HG03025 (cell line): ENCODE results near the gene NDUFS7.

Experiments
- ATAC-seq: cut with Tn5 transposase; IDR thresholded peaks from one replicate; pipeline ENCODE4 v1.9.1; 2021; ENCODE audit warnings: mild to moderate bottlenecking, moderate library complexity; ENCODE audit not compliant: unreplicated experiment, low FRiP score

NDUFS7 gene

DNA sequence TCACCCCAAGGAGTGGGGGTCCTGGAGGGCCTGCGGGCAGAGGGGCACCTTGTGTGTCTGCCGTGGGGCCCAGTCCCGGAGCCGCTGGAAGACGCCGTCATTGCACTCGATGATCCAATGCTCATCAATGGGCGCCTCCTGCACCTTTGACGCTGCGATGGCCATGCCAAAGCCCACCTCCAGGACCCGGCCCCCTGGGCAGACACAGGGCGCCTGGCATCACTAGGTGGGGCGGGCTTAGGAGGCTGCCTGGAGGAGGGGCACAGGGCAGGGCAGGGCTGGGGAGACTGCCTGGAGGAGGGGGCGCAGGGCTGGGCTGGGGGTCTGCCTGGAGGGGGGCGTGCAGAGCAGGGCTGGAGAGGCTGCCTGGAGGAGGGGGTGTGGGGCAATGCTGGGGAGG, 16.0 kb downstream of the NDUFS7 start:
- ATAC-seq = no peak

DNA sequence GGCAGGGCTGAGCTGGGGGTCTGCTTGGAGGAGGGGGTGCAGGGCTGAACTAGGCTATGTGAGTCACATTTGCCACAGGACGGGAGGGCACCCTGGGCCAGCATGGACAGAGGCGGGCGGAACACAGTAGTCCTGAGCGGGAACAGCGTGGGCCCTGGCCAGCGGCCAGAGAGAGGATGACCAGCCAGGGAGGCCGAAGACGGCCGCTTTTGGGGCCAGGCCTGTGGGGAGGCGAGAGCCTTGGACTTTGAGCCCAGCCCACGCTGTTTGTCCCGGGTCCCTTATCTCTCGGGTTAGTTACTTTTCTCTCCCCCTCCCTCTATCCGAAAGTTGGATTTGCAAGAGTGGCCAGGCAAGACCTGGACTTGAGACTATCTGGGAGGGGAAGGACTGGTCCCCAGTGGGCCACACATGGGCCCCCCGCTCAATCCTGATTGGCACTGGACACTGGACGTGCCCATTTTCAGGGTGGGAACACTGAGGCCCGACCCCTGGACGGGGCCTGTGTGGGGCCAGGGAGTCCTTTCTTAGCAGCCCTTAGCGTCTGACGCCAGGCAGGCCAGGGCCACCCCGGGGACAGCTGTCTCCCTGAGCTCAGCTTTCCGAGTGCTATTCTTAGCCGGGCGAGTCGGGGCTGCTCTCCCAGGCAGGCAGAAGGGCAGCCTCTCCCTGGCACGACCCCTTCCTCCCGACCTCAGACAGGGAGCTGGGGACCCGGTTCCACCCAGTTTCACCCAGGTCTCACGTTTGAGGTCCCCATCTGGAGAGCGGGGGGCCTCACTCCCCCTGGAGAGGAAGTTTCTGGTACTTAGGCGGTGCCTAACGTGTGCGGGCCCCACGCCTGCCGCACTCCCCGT, 16.8 kb downstream of the NDUFS7 start:
- no peak for ATAC-seq

DNA sequence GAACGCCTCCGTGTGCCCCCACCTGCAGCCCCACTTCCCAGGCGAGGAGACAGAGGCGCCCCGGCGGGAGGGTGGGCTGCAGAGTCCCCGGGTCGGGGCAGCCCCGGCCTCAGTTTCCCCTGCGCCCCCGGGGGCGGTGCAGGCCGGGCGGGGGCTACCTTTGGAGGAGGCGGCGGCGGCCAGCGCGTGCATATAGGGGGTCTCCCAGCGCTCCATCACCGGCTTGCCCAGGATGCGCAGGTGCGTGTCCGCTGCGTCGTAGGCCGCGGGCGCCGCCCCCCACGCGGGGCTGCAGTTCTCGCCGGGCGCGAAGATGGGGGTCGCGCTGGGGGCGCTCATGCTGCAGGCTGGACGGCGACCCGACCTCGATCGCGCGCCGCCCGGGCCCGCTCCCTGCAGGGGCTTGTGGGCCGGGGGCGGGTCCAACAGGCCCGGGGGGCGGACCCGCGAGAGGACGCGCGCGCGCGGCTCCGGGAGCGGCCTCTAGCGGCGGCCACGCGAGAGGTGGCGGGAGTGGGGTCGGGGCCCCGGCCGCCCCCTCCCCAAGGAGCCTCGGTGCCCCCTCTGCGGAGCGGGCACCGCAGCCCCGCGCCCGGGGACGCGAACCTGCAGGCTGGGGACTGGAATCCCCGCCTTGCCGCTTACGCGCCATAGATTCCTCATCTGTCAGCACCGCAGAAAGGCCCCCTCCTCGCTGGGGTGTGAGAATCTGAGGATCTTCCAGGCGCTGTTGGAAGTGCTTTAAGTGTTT, 17.6 kb downstream of the NDUFS7 start, which contains the start of gene GAMT:
GAMT (minus strand) TSS at position 405 of the 751 bp plus-strand sequence; CDS start at position 339, 66 bp downstream.
- ATAC-seq = no peak

DNA sequence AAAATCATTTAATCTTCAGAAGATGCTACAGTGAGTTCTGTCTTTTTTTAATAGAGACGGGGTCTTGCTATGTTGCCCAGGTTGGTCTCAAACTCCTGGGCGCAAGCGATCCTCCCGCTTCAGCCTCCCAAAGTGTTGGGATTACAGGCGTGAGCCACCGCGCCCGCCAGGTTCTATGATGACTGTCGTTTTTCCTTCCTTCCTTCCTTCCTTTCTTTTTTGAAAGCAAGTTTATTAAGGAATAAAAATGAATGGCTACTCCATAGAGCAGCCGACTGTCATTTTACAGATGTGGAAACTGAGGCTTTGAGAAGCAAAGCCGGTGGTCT, 18.1 kb downstream of the NDUFS7 start:
- ATAC-seq = no peak

DNA sequence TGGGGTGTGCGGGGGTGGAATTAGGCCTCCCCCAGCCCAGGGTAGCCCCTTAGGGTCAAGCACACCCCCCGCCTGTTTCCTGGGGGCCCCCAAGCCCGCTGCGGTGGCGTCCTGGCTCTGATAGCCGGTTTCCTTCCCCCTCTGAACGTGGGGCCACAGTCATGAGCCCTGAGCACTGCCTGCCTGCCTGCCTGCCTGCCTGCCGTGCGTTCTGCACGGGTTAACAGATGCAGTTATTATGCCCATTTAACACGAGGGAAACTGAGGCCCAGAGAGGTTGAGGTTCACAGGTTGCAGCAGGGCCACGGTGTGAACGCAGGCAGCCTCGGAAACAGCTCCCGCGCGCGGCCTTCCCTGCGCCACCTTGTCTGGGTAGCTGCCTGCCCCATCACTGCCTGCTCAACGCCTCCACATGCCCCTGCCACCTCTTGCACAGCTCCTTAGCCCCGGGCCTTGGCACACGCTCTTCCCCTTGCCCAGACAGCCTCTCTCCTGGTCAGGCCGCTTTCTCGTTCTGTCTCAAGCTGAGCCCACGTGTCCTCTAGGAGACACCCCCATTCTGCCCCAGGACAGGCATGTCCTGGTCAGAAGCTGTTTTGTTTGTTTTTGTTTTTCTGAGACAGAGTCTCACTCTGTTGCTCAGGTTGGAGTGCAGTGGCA, 18.8 kb downstream of the NDUFS7 start:
- no peak for ATAC-seq

DNA sequence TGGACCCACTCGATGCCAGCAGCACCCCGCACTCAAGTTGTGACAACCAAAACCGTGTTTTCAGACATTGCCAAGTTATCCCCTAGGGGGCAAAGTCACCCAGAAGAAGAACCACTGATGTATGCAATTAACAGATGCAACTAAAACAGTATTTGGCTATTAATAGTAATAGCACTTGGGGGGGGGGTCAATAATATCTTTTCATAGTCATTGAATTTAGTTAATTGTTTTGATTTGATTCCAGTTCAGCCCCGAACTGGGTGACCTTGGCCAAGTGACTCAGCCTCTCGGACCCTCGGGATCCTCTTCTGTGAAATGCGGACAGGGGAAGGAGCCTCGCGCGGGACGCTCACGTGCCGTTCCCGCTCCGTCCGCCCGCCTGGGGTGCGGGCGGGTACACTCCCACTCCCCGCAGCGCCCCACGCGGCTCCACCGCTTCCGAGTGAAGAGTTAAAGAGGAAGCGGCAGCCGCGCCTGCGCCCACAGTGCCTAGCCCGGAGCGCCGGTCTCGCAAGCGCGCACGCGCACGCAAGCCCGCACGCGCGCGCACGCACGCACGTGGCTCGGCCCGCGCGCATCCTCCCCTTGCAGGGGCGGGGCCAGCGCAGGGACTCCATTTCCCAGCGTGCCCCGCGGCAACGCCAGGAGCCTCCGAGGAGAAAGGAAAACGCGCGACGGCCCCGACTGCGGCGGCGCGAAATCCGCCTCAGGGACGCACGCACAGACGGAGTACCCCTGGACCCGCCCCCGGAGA, 23.2 kb downstream of the NDUFS7 start:
- peak; percentile 66 for ATAC-seq

DNA sequence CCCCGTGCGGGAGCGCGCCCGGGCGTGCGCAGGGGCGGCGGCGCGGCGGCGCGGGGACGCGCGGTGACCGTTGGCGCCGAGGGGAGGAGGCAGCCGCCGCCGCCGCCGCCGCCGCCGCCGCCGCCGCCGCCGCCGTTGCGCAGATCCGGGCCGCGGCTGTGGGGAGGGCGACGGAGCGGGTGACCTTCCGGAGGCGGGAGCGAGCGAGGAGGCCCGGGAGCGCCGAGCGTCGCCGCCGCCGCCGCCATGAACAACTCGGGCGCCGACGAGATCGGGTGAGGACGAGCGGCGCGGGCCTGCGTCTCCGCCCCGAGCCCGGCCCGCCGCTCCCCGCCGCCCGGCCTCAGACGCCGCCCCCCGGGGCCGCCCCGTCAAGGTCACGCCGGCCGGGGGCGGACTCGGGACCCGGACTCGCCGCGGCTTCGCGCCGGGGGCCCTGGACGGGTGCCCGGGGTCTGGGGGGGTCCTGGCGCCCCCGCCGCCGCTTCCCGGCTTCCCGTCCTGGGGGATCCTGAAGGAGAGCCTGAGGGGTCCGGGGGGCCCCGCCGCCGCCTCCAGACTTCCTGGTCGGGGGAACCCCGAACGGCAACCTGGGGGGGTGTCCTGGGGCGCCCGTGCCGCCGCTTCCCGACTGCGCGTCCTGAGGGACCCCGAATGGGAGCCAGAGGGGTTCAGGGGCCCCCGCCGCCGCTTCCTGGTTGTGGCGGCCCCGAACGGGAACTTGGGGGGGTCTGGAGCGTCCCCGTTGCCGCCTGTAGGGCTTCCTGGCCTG, 24.0 kb downstream of the NDUFS7 start, which contains the start of gene DAZAP1:
DAZAP1 (plus strand) TSS at position 59 of the 772 bp plus-strand sequence; CDS start at position 247, 188 bp downstream.
- ATAC-seq = peak; percentile 16

DNA sequence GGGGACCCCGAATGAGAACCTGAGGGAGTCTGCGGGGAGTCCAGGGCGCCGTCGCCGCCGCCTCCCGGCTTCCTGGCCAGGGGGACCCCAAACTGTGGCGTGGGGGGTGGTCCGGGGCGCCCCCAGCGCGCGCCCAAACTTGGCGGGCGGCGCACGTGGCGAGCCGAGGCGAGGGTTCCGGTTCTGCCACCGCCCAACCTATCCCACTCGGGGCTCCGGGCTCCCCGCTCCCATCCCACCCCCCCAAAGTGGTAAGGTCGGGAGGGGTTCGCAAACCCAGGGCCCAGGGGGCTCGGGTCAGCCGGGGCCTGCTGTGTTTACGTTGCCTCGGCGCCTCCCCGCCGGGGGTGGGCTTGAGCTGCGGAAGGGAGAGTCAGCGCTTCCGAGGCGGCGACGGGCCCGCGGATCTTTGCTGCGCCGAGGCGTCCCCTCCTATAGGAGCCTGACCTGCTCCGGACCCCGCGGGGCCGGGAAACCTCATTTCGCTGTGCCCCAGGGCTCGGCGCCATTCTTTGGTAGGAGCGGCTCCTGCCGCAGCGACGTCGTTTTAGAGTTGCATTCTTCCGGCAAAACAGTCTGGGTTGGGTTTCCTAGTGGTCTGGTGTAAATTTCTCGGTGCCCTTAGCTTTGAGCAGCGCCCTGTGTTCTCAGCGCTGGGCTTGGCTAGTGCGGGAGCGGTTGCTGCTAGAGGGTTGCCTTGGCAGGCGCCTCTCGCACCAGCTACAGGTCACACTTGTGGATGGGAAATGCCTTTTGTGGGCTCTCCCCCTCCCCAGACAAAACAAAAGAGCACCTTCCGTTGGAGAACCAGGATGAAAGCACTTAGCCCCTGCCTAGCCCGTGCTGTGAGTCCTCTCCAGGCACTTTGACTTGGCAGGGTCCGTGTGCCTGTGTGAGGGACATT, 24.8 kb downstream of the NDUFS7 start:
- ATAC-seq = no peak

DNA sequence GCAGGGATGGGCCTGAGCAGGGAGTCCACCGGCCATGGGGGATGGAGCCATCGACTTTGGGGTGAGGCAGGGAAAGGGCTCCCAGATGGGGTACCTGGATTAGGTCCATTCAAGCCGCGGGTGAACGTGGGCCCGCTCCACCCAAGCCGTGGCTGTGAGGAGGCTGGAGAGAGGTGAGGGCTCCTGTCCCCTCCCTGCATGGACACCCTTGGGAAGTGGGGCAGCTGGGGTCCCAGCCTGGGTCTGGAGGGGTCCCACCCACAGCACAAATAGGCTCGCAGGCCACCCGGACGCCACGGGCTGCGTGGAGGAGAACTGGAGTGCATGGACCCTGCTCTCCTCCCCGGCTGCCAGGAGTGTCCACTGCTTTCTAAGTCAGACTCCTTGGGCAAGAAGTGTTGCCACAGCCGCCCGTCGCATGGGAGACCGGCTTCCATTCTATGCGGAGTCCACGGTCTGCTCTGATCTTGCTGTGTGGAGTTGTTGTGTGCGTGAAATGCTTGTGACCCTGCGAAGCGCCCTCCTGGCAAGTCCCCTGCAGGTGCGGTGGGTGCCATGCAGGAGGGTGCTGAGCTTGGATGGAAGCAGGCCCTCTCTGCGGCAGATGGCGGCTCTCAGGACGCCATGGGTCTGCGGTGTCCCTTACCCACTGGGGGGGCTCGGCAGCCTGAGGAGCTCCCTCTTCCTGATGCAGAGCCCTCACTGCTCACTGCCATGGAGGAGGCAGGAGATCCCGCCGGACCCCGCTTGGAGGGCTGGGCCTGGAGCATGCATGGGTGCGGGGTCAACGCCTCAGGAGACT, 25.7 kb downstream of the NDUFS7 start:
- no peak for ATAC-seq

DNA sequence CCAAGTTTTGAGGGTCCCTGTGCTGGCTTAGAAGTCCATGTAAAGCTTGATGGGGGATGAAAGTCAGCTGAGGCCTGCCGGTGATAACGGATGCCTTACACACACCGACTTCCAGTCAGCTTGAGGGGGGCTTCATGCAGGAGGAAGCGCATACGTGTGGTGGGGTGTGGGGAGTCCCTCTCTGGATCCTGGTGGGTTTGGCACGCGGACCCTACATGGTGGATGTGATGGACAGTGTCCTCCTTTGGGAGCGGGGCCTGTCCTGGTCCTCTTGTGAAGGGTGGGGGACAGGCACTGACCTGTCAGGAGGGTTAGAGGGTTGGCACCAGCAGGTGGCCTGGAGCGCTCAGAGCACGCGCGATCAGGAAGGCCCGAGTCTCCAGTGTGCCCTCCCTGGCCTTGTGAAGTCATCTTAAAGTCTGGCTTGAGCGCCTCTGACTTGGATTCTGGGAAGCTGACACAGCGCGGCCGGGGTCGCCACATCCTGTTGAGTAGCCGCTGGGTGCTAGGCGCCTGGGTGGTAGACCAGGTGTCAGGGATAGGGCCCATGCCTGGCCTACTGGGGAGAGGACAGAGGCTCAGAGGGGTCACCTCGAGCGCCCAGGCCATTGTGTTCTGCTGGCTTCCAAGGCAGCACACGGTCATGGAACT, 26.6 kb downstream of the NDUFS7 start:
- no peak for ATAC-seq

DNA sequence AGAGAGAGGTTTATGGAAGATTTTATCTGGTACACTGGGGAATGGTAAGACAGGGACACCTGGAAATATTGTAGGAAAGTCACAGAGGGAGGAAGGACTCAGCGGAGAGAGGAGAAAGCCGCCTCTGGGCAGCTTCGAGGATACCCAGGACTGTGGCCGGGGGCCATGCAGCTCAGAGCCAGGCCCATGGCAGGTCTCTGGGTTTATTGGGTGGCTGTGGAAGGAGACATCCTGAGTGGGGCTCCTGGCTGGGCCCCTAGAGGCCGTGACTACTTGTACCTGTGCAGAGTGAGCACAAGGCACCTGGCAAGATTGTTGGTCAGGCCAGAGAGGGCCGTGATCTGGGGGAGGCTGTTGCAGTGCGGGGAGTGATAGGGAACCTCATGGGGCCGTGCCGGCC, 27.1 kb downstream of the NDUFS7 start:
- ATAC-seq = no peak

DNA sequence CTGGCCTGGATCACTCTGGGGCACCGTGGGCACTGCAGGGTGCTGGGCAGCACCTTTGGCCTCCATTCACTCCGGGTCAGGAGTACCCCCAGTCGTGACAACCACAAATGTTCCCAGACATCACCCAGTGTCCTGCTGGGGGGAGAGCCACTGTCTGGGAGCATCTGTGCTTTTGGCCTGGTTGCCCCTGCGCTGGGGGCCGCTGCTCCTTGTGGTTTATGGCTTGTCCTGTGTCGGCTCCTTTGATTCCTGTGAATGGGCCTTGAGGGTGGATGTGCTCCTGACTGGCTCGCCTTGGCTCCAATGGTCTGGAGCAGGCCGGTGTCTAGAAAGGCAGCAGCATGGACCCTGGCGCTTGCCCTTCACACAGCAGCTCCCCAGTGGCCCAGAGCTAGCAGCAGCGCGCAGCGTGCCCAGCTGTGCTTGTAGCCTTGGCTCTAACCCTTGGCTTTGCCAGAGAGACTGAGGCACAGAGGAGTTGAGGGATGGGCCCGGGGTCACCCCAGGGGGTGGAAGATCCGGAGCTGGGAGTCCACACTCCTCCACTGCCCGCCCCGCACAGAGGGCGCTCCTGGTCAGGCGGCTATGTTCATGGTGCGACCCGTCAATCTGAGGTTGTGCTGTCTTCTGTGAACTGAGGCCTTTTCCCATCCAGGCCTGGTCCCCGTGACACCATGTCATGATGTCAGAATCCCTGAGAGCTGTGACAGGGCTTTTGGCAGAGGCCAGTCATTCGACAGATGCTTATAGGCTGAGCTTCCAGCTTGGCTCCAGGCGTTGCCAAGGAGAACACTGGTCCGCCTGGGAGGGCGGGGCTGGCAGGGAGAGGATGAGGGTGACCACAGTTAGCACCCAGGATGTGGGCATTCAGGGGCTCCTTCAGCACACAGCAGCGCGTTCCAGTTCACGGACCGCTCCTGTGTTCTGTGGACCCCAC, 27.8 kb downstream of the NDUFS7 start:
- no peak for ATAC-seq

DNA sequence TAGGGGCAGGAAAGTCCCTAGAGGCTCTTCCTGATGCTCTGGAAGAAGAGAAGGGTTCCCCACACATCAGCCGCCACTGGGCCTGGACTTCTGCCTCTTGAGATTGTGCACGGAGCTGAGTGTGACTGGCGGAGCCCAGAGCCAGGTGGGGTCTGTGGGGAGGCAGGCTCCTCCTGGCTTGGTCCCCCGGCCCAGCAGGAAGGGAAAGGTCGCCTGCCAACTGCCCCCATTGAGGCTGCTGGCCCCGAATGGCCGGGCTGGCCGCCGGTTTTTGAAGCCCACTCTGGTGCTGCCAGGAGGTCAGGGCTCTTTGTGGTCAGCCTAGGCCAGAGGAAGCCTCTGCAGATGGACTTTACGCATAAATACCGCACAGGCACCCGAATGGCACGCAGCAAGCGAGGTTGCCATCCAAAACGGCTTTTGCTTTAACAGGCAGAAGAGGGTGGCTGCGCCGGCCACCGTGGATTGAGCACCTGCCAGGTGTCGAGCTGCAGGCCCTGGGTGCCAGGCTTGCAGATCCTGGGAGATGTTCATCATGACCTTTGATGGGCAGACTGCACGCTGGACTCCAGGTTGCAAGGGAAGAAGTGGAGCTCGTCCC, 28.7 kb downstream of the NDUFS7 start:
- no peak for ATAC-seq

DNA sequence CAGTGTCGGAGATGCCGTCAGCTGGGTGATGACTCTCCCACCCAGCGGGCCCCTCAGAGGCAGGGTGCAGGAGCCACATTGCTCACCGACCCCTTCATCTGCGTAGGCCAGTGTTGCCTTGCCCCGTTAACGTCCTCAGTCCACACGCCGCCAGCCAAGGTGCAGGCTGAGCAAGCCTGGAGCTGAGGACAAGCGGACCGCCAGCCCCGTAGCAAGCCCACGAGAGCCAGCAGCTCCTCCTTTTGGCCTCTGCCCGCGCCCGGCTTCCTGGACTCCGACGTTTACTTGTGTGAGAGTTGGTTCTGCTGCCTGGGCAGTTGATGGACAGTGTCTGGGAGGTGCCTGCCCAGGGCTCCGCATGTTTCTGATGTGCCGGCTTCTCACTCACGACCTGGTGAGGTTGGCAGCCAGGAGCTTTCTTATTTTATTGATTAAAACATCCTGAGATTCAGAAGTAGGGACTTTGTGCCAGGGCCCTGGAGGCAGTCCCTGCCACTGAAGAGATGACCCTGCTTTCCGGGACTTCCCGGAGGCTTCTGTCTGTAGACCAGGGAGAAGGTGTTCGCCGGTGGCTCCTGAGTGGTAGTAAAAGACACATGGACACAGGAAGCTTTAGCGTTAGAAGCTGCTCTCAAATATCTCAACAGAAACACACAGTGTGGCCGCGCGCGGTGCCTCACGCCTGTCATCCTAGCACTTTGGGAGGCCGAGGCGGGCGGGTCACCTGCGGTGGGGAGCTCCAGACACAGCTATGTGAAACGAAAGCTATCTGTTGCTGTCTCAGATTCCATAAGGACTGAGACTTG, 29.5 kb downstream of the NDUFS7 start:
- ATAC-seq = no peak
